ENCODE data around the gene PLA2G2E. TPM values are rescaled to one million over a fixed set of nuclear protein-coding genes. Genes with fewer than 3 reads are reported as not detected.

The PLA2G2E gene
- total RNA-seq, 1 experiment from 2014 or later = 0.41 TPM

DNA sequence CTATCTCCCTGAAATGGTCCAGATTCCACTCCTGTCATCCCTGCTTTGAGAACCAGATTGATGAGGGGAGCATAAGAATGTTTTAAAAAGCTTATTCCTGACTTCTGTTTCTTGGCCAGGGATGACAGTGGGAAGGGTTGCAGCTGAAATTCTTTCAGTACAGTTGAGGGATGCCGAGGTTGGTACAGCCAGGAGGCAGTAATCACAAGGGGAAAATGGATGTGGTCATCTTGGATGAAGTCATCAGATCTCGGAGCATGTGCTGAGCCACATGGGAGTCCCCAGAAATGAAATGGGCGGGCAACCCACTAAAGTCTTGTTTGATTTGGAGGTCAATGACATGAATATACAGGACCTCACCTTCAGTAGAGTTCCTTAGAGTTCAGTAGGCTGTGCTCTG lies 18.7 kb upstream of the PLA2G2E start:
- Mint-ChIP-seq H3K4me3 (ENCODE audit: unreplicated experiment) (no peak overlapping the region), H3K4me1 (ENCODE audit: low read depth, unreplicated experiment) (peaks cover 18% of the 10 kb centered on the region), H3K36me3 (ENCODE audit: insufficient read depth, unreplicated experiment) (peaks cover 22% of the 10 kb centered on the region), H3K9me3 (ENCODE audit: unreplicated experiment) (peaks cover 37% of the 10 kb centered on the region), H3K27me3 (ENCODE audit: insufficient read depth, unreplicated experiment) (no peaks in the 10 kb centered on the region), H3K27ac (ENCODE audit: unreplicated experiment) (no peak overlapping the region)
- no TSS peak for BruUV-seq (replicated peaks)
- no peak overlapping the region for H3K4me3 ChIP-seq (ENCODE audit: low read depth, low read length)
- H3K27me3 ChIP-seq (replicated peaks; ENCODE audit: control insufficient read depth, insufficient read depth, low read length) = no peaks in the 10 kb centered on the region
- H3K9me3 ChIP-seq = peaks cover 23% of the 10 kb centered on the region
- TF ChIP-seq, protein P1, sequence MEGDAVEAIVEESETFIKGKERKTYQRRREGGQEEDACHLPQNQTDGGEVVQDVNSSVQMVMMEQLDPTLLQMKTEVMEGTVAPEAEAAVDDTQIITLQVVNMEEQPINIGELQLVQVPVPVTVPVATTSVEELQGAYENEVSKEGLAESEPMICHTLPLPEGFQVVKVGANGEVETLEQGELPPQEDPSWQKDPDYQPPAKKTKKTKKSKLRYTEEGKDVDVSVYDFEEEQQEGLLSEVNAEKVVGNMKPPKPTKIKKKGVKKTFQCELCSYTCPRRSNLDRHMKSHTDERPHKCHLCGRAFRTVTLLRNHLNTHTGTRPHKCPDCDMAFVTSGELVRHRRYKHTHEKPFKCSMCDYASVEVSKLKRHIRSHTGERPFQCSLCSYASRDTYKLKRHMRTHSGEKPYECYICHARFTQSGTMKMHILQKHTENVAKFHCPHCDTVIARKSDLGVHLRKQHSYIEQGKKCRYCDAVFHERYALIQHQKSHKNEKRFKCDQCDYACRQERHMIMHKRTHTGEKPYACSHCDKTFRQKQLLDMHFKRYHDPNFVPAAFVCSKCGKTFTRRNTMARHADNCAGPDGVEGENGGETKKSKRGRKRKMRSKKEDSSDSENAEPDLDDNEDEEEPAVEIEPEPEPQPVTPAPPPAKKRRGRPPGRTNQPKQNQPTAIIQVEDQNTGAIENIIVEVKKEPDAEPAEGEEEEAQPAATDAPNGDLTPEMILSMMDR (IDR thresholded peaks at IDR 0.05; ENCODE audit: insufficient read depth in 1 of 2, low read depth in 1 of 2, low read length in 1 of 2, severe bottlenecking in 1 of 2, unreplicated experiment in 1 of 2) = no peak
- no peaks in the 10 kb centered on the region for H3K36me3 ChIP-seq (ENCODE audit: control insufficient read depth, insufficient read depth, low read length)
- H3K4me1 ChIP-seq = peaks cover 16% of the 10 kb centered on the region
- POLR2A ChIA-PET = no interaction called here
- no peak for DNase-seq
- intact Hi-C loops (cut with micrococcal nuclease; ENCODE audit: unreplicated experiment) = no loop called here
- CTCF ChIA-PET = no interaction called here

DNA sequence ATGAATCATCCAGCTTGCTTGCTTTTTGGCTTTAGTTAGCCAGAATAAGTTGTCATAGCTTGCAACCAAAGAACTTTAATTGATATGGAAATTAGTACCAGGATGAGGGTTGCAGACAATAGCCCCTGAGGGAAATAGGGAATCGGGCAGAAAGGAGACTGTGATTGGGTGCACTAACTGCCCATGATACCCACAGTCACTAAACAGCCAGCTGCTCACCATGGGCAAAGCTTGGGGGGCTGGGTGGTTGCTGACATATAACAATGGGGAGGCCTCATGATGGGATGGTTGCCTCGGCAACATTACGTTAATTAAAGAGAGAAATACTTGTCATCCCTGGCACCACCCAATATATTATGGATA lies 17.8 kb upstream of the PLA2G2E start:
- no peak overlapping the region for H3K4me3 Mint-ChIP-seq (ENCODE audit: unreplicated experiment)
- no peak overlapping the region for H3K4me3 ChIP-seq (ENCODE audit: low read depth, low read length)
- no TSS peak for BruUV-seq (replicated peaks)
- POLR2A ChIA-PET = no interaction called here
- no peak for DNase-seq
- no peaks in the 10 kb centered on the region for H3K27me3 ChIP-seq (replicated peaks; ENCODE audit: control insufficient read depth, insufficient read depth, low read length)
- H3K4me1 Mint-ChIP-seq (ENCODE audit: low read depth, unreplicated experiment) = peaks cover 9% of the 10 kb centered on the region
- no peaks in the 10 kb centered on the region for H3K27me3 Mint-ChIP-seq (ENCODE audit: insufficient read depth, unreplicated experiment)
- intact Hi-C loops (cut with micrococcal nuclease; ENCODE audit: unreplicated experiment) = no loop called here
- peaks cover 46% of the 10 kb centered on the region for H3K9me3 Mint-ChIP-seq (ENCODE audit: unreplicated experiment)
- no peaks in the 10 kb centered on the region for H3K36me3 ChIP-seq (ENCODE audit: control insufficient read depth, insufficient read depth, low read length)
- H3K4me1 ChIP-seq = peaks cover 11% of the 10 kb centered on the region
- no peak overlapping the region for H3K27ac Mint-ChIP-seq (ENCODE audit: unreplicated experiment)
- TF ChIP-seq, protein P1 (IDR thresholded peaks at IDR 0.05; ENCODE audit: insufficient read depth in 1 of 2, low read depth in 1 of 2, low read length in 1 of 2, severe bottlenecking in 1 of 2, unreplicated experiment in 1 of 2) = no peak
- peaks cover 14% of the 10 kb centered on the region for H3K36me3 Mint-ChIP-seq (ENCODE audit: insufficient read depth, unreplicated experiment)
- peaks cover 20% of the 10 kb centered on the region for H3K9me3 ChIP-seq
- CTCF ChIA-PET = no interaction called here

DNA sequence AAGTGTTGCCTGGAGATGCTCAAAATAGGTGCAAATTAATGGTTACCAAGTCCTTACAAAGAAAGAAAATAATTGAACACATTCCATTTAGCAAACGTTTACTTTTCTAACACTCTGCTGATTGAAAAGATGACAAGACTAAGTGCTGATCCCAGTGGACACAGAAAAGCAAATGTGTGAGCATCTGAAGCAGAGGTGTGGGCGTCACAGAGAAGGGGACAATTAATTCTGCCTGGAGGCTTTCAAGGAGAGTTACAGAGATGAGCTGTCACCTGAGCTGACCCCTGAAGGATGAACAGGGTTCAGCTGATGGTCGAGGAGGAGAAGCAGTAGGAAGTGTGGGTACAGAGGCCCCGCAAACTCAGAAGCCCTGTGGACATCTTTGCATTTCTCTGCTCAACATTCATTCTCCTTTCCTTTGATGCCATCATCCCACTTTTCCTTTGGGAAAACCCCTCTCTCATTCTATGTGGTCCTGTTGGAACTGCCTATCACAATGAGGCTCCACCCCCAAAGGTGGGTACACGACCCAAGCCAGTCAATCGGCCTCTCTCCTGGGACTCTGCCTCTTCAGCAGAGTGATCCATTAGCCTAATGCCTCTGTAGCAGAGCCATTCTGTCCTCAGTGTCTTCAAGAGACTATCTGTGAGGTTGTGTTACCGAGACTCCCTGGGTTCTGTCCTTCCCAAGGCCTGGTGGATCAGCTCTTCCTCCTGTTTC lies 17.2 kb upstream of the PLA2G2E start:
- H3K4me1 ChIP-seq = peaks cover 6% of the 10 kb centered on the region
- H3K9me3 Mint-ChIP-seq (ENCODE audit: unreplicated experiment) = peaks cover 48% of the 10 kb centered on the region
- H3K36me3 ChIP-seq (ENCODE audit: control insufficient read depth, insufficient read depth, low read length) = no peaks in the 10 kb centered on the region
- TF ChIP-seq, protein P1 (IDR thresholded peaks at IDR 0.05; ENCODE audit: insufficient read depth in 1 of 2, low read depth in 1 of 2, low read length in 1 of 2, severe bottlenecking in 1 of 2, unreplicated experiment in 1 of 2) = no peak
- ChIA-PET POLR2A (no interaction called here), CTCF (no interaction called here)
- peaks cover 9% of the 10 kb centered on the region for H3K36me3 Mint-ChIP-seq (ENCODE audit: insufficient read depth, unreplicated experiment)
- H3K27ac Mint-ChIP-seq (ENCODE audit: unreplicated experiment) = no peak overlapping the region
- H3K9me3 ChIP-seq = peaks cover 16% of the 10 kb centered on the region
- peaks cover 5% of the 10 kb centered on the region for H3K4me1 Mint-ChIP-seq (ENCODE audit: low read depth, unreplicated experiment)
- H3K4me3 ChIP-seq (ENCODE audit: low read depth, low read length) = no peak overlapping the region
- no TSS peak for BruUV-seq (replicated peaks)
- intact Hi-C loops (cut with micrococcal nuclease; ENCODE audit: unreplicated experiment) = no loop called here
- no peaks in the 10 kb centered on the region for H3K27me3 Mint-ChIP-seq (ENCODE audit: insufficient read depth, unreplicated experiment)
- H3K4me3 Mint-ChIP-seq (ENCODE audit: unreplicated experiment) = no peak overlapping the region
- no peak for DNase-seq
- no peaks in the 10 kb centered on the region for H3K27me3 ChIP-seq (replicated peaks; ENCODE audit: control insufficient read depth, insufficient read depth, low read length)
